HEK293 (cell line): ENCODE results near the gene RBM20.
A peak's percentile ranks its signal among the peaks of the same experiment; 100 is the strongest.

Experiments used
- GLIS1 ChIP-seq: fragments of 450-650 bp; formaldehyde crosslinking; IDR thresholded peaks from 2 replicates; pipeline ENCODE4 v1.5.1; 2016; ENCODE audit warnings: missing biosample characterization, missing genetic modification characterization
- HOXA7 ChIP-seq: sonication (generic); formaldehyde crosslinking; IDR thresholded peaks from 2 replicates; pipeline ENCODE4 v1.8.1; 2022; ENCODE audit warnings: missing genetic modification reagents, borderline replicate concordance
- MYNN ChIP-seq: fragments of 450-650 bp; formaldehyde crosslinking; IDR thresholded peaks from 2 replicates; pipeline ENCODE4 v1.5.1; 2016; ENCODE audit warnings: missing biosample characterization, missing genetic modification characterization, borderline replicate concordance
- SALL2 ChIP-seq: fragments of 450-650 bp; formaldehyde crosslinking; IDR thresholded peaks from 2 replicates; pipeline ENCODE4 v1.5.0; 2017; ENCODE audit warnings: missing biosample characterization, mild to moderate bottlenecking, missing genetic modification characterization, borderline replicate concordance
- SETDB1 ChIP-seq: IDR thresholded peaks from one replicate; pipeline ENCODE4 v1.6.1; 2017; ENCODE audit warnings: mild to moderate bottlenecking, low read length, moderate library complexity, mixed read lengths; ENCODE audit not compliant: insufficient read length
- ZIC2 ChIP-seq: fragments of 450-650 bp; formaldehyde crosslinking; IDR thresholded peaks from 2 replicates; pipeline ENCODE4 v1.5.1; 2016; ENCODE audit warnings: missing biosample characterization, missing genetic modification characterization
- ZNF138 ChIP-seq: fragments of 450-650 bp; formaldehyde crosslinking; IDR thresholded peaks from 2 replicates; pipeline ENCODE4 v1.5.1; 2016; ENCODE audit warnings: missing biosample characterization, missing genetic modification characterization, borderline replicate concordance
- ZNF155 ChIP-seq: fragments of 450-650 bp; formaldehyde crosslinking; IDR thresholded peaks from 2 replicates; pipeline ENCODE4 v1.5.1; 2016; ENCODE audit warnings: missing biosample characterization, missing genetic modification characterization
- ZNF169 ChIP-seq: fragments of 450-650 bp; formaldehyde crosslinking; IDR thresholded peaks from 2 replicates; pipeline ENCODE4 v1.5.1; 2016; ENCODE audit warnings: missing biosample characterization, missing genetic modification characterization
- ZNF19 ChIP-seq: fragments of 450-650 bp; formaldehyde crosslinking; IDR thresholded peaks from 2 replicates; pipeline ENCODE4; 2016; ENCODE audit warnings: missing biosample characterization, missing genetic modification characterization, low read depth
- ZNF354C ChIP-seq: fragments of 450-650 bp; formaldehyde crosslinking; IDR thresholded peaks from 2 replicates; pipeline ENCODE4 v1.5.1; 2016; ENCODE audit warnings: missing biosample characterization, missing genetic modification characterization, low read depth, borderline replicate concordance
- ZNF394 ChIP-seq: fragments of 450-650 bp; formaldehyde crosslinking; IDR thresholded peaks from 2 replicates; pipeline ENCODE4 v1.5.1; 2016; ENCODE audit warnings: missing biosample characterization, missing genetic modification characterization, mild to moderate bottlenecking, moderate library complexity, borderline replicate concordance
- ZNF416 ChIP-seq: fragments of 450-650 bp; formaldehyde crosslinking; IDR thresholded peaks from 2 replicates; pipeline ENCODE4 v1.5.1; 2016; ENCODE audit warnings: missing biosample characterization, missing genetic modification characterization
- ZNF510 ChIP-seq: fragments of 450-650 bp; formaldehyde crosslinking; IDR thresholded peaks from 2 replicates; pipeline ENCODE4 v1.5.1; 2018; ENCODE audit warnings: mild to moderate bottlenecking, missing genetic modification characterization, missing biosample characterization; ENCODE audit not compliant: insufficient replicate concordance
- ZNF521 ChIP-seq: fragments of 450-650 bp; formaldehyde crosslinking; IDR thresholded peaks from 2 replicates; pipeline ENCODE4 v1.5.1; 2017; ENCODE audit warnings: missing biosample characterization, mild to moderate bottlenecking, missing genetic modification characterization
- ZNF558 ChIP-seq: fragments of 450-650 bp; formaldehyde crosslinking; IDR thresholded peaks from 2 replicates; pipeline ENCODE4 v1.5.1; 2016; ENCODE audit warnings: missing biosample characterization, missing genetic modification characterization
- ZNF600 ChIP-seq: fragments of 450-650 bp; formaldehyde crosslinking; IDR thresholded peaks from 2 replicates; pipeline ENCODE4 v1.5.1; 2016; ENCODE audit warnings: missing biosample characterization, missing genetic modification characterization
- ZNF707 ChIP-seq: fragments of 450-650 bp; formaldehyde crosslinking; IDR thresholded peaks from 2 replicates; pipeline ENCODE4 v1.5.1; 2016; ENCODE audit warnings: missing biosample characterization, missing genetic modification characterization
- ZNF747 ChIP-seq: fragments of 450-650 bp; formaldehyde crosslinking; IDR thresholded peaks from 2 replicates; pipeline ENCODE4 v1.5.1; 2016; ENCODE audit warnings: missing biosample characterization, missing genetic modification characterization
- ZNF768 ChIP-seq: fragments of 450-650 bp; formaldehyde crosslinking; IDR thresholded peaks from 2 replicates; pipeline ENCODE4 v1.5.1; 2018; ENCODE audit warnings: missing biosample characterization, mild to moderate bottlenecking, missing genetic modification characterization
- ZNF777 ChIP-seq: fragments of 450-650 bp; formaldehyde crosslinking; IDR thresholded peaks from 2 replicates; pipeline ENCODE4 v1.5.1; 2017; ENCODE audit warnings: missing biosample characterization, missing genetic modification characterization, borderline replicate concordance
- ZSCAN16 ChIP-seq: fragments of 450-650 bp; formaldehyde crosslinking; IDR thresholded peaks from 2 replicates; pipeline ENCODE4 v1.5.1; 2016; ENCODE audit warnings: missing biosample characterization, missing genetic modification characterization
- TF ChIP-seq, protein P1 (sequence below): fragments of 450-650 bp; formaldehyde crosslinking; IDR thresholded peaks from 2 replicates; pipeline ENCODE4 v1.5.1; 2016; ENCODE audit warnings: missing biosample characterization, missing genetic modification characterization
- TF ChIP-seq, protein P2 (sequence below): fragments of 450-650 bp; formaldehyde crosslinking; IDR thresholded peaks from 2 replicates; pipeline ENCODE4 v1.5.1; 2016; ENCODE audit warnings: missing biosample characterization, missing genetic modification characterization
- TF ChIP-seq, protein P3 (sequence below): fragments of 450-650 bp; formaldehyde crosslinking; conservative IDR thresholded peaks from 2 replicates; pipeline ENCODE4 v1.5.1; 2016; ENCODE audit warnings: low read depth, missing biosample characterization, missing genetic modification characterization
- TF ChIP-seq, protein P4 (sequence below): IDR thresholded peaks from 2 replicates; pipeline ENCODE4 v1.6.1; 2011; ENCODE audit warnings: mild to moderate bottlenecking, low read depth, low read length, borderline replicate concordance
- TF ChIP-seq, protein P5 (sequence below): fragments of 450-650 bp; formaldehyde crosslinking; IDR thresholded peaks from 2 replicates; pipeline ENCODE4 v1.5.1; 2016; ENCODE audit warnings: missing biosample characterization, missing genetic modification characterization

Gene RBM20

DNA sequence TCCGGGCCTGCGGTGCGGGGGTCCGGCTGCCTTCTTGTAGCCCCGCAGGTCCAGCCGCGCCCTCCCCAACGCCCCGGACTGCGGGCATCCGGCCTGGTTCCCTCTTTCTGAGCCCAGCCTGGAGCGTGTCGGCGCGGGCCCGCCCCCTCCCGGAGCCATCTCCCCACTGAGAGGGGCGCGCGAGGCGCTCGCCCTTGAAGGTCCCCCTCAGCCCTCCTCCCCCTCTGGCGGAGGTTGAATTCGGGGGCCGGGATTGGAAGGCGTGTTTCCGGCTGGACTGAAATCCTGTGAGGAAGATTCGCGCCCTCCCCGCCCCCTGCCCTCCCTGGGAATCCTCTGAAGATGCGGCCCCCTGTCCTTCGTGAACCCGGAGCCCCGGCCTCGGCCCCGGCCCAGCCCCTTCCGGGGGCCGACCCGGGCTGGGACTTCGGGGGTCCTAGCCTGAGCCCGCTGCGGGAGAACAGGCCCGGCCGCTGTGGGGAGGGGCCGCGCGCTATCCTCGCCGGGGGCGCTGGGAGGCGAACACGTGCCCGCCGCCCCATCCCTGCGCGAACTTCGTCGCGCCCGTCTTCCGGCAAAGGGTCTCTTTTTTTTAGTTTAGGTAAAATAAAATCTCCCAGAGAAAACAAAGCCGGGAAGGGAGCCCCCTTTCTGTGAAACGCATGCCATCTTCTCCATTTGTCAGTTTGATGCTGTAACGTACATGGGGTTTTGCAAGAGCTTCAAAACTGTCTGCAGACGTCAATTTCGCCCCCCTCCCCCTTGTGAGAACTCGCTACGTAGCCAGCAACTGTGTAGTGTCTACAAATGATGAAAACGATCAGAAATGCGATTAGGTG is 228.2 kb downstream of the RBM20 start (continued):
- TF ChIP-seq, protein P1, sequence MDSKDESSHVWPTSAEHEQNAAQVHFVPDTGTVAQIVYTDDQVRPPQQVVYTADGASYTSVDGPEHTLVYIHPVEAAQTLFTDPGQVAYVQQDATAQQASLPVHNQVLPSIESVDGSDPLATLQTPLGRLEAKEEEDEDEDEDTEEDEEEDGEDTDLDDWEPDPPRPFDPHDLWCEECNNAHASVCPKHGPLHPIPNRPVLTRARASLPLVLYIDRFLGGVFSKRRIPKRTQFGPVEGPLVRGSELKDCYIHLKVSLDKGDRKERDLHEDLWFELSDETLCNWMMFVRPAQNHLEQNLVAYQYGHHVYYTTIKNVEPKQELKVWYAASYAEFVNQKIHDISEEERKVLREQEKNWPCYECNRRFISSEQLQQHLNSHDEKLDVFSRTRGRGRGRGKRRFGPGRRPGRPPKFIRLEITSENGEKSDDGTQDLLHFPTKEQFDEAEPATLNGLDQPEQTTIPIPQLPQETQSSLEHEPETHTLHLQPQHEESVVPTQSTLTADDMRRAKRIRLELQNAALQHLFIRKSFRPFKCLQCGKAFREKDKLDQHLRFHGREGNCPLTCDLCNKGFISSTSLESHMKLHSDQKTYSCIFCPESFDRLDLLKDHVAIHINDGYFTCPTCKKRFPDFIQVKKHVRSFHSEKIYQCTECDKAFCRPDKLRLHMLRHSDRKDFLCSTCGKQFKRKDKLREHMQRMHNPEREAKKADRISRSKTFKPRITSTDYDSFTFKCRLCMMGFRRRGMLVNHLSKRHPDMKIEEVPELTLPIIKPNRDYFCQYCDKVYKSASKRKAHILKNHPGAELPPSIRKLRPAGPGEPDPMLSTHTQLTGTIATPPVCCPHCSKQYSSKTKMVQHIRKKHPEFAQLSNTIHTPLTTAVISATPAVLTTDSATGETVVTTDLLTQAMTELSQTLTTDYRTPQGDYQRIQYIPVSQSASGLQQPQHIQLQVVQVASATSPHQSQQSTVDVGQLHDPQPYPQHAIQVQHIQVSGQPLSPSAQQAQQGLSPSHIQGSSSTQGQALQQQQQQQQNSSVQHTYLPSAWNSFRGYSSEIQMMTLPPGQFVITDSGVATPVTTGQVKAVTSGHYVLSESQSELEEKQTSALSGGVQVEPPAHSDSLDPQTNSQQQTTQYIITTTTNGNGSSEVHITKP (tag by site-specific recombination), result peak; percentile 96
- TF ChIP-seq ZIC2 (tag by site-specific recombination) (peak; percentile 44), ZNF155 (tag by site-specific recombination) (no peak), ZSCAN16 (tag by site-specific recombination) (no peak), GLIS1 (tag by site-specific recombination) (peak; percentile 48; the same call in 1 of the 2 replicates), ZNF138 (no peak), ZNF777 (no peak), ZNF707 (tag by site-specific recombination) (no peak), SALL2 (no peak), ZNF558 (tag by site-specific recombination) (no peak), SETDB1 (no peak), ZNF169 (tag by site-specific recombination) (no peak), ZNF19 (no peak), ZNF600 (tag by site-specific recombination) (no peak), ZNF747 (tag by site-specific recombination) (no peak), ZNF510 (tag by site-specific recombination) (no peak), MYNN (no peak), ZNF768 (no peak), ZNF354C (no peak), ZNF394 (no peak), HOXA7 (CRISPR knock-in tag) (no peak), ZNF416 (tag by site-specific recombination) (no peak), ZNF521 (no peak)
- TF ChIP-seq, protein P2, sequence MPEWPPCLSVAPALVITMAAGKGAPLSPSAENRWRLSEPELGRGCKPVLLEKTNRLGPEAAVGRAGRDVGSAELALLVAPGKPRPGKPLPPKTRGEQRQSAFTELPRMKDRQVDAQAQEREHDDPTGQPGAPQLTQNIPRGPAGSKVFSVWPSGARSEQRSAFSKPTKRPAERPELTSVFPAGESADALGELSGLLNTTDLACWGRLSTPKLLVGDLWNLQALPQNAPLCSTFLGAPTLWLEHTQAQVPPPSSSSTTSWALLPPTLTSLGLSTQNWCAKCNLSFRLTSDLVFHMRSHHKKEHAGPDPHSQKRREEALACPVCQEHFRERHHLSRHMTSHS (tag by site-specific recombination), result no peak
- TF ChIP-seq, protein P3, sequence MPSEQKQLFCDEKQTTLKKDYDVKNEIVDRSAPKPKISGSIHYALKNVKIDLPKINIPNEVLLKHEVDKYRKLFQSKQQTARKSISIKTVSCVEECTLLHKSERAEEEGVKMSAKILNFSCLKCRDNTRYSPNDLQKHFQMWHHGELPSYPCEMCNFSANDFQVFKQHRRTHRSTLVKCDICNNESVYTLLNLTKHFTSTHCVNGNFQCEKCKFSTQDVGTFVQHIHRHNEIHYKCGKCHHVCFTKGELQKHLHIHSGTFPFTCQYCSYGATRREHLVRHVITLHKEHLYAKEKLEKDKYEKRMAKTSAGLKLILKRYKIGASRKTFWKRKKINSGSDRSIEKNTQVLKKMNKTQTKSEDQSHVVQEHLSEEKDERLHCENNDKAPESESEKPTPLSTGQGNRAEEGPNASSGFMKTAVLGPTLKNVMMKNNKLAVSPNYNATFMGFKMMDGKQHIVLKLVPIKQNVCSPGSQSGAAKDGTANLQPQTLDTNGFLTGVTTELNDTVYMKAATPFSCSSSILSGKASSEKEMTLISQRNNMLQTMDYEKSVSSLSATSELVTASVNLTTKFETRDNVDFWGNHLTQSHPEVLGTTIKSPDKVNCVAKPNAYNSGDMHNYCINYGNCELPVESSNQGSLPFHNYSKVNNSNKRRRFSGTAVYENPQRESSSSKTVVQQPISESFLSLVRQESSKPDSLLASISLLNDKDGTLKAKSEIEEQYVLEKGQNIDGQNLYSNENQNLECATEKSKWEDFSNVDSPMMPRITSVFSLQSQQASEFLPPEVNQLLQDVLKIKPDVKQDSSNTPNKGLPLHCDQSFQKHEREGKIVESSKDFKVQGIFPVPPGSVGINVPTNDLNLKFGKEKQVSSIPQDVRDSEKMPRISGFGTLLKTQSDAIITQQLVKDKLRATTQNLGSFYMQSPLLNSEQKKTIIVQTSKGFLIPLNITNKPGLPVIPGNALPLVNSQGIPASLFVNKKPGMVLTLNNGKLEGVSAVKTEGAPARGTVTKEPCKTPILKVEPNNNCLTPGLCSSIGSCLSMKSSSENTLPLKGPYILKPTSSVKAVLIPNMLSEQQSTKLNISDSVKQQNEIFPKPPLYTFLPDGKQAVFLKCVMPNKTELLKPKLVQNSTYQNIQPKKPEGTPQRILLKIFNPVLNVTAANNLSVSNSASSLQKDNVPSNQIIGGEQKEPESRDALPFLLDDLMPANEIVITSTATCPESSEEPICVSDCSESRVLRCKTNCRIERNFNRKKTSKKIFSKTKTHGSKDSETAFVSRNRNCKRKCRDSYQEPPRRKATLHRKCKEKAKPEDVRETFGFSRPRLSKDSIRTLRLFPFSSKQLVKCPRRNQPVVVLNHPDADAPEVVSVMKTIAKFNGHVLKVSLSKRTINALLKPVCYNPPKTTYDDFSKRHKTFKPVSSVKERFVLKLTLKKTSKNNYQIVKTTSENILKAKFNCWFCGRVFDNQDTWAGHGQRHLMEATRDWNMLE (tag by site-specific recombination), result 0 out of 2 replicates have a peak, but pooled peaks have one; percentile 19
- TF ChIP-seq, protein P4, sequence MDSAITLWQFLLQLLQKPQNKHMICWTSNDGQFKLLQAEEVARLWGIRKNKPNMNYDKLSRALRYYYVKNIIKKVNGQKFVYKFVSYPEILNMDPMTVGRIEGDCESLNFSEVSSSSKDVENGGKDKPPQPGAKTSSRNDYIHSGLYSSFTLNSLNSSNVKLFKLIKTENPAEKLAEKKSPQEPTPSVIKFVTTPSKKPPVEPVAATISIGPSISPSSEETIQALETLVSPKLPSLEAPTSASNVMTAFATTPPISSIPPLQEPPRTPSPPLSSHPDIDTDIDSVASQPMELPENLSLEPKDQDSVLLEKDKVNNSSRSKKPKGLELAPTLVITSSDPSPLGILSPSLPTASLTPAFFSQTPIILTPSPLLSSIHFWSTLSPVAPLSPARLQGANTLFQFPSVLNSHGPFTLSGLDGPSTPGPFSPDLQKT, result no peak
- TF ChIP-seq, protein P5, sequence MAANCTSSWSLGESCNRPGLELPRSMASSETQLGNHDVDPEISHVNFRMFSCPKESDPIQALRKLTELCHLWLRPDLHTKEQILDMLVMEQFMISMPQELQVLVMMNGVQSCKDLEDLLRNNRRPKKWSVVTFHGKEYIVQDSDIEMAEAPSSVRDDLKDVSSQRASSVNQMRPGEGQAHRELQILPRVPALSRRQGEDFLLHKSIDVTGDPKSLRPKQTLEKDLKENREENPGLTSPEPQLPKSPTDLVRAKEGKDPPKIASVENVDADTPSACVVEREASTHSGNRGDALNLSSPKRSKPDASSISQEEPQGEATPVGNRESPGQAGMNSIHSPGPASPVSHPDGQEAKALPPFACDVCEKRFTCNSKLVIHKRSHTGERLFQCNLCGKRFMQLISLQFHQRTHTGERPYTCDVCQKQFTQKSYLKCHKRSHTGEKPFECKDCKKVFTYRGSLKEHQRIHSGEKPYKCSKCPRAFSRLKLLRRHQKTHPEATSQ (tag by site-specific recombination), result no peak
